Activated naive CD8-positive, alpha-beta T cell treated with anti-CD3 and anti-CD28 coated beads, Interleukin-2, amount 50 U/mL, for 24 hours (primary cell): ENCODE results near the gene NT5DC2.
A peak's percentile ranks its signal among the peaks of the same experiment; 100 is the strongest.

Source experiments
- ATAC-seq: fragments of 150-1000 bp; cut with Tn5 transposase; one replicate; pipeline ENCODE4 v1.10.0; 2021
- DNase-seq: peaks from one replicate; pipeline ENCODE4 v3.0.0; 2021
- H3K27ac Mint-ChIP-seq: one replicate; pipeline ENCODE4 v1.8.0; 2021; ENCODE audit warnings: mild to moderate bottlenecking, mixed read lengths
- H3K27me3 Mint-ChIP-seq: one replicate; pipeline ENCODE4 v1.8.0; 2021; ENCODE audit warnings: mixed read lengths
- H3K36me3 Mint-ChIP-seq: one replicate; pipeline ENCODE4 v1.8.0; 2021; ENCODE audit warnings: low read depth, mixed read lengths
- H3K4me1 Mint-ChIP-seq: one replicate; pipeline ENCODE4 v1.8.0; 2021; ENCODE audit warnings: mixed read lengths
- H3K4me3 Mint-ChIP-seq: one replicate; pipeline ENCODE4 v1.8.0; 2021; ENCODE audit warnings: mild to moderate bottlenecking, moderate library complexity, mixed read lengths
- H3K9me3 Mint-ChIP-seq: one replicate; pipeline ENCODE4 v1.8.0; 2021; ENCODE audit warnings: mixed read lengths

NT5DC2 gene

DNA sequence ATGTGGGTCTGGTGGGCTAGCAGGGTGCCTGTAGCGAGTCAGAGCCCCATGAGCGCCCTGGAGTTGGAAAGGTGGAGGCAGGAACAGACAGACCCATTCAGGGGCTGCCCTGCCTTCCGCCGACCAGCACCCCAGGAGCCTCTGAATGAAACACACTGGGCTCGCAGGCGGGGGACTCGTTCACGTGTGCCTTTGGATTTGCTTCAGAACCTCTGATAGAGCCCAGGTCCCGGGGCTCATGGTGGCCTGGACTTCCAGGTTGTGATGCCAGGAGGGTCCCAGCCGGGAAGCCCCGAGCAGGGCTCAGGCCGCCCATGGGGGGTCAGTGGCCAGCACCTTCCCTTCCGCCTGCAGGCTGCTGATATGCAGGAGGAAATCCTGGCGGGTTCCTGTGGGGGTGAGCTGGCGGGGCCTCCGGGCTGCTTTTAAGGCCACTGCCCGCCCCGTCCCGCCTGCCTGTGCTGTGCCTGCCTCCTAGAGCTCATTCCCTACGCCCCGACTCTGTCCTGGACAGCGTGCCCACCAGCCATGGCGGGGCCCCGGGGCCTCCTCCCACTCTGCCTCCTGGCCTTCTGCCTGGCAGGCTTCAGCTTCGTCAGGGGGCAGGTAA, 38.7 kb downstream of the NT5DC2 start, which contains the start of gene STAB1:
Gene STAB1 (plus strand): TSS at position 453 of the 610 bp plus-strand sequence. CDS start 76 bp downstream, at position 529.
- H3K27me3 Mint-ChIP-seq = no peaks in the 10 kb centered on the region
- DNase-seq = no peak
- H3K36me3 Mint-ChIP-seq = peaks cover 5% of the 10 kb centered on the region
- no peak within 1 kb of the TSS for H3K4me3 Mint-ChIP-seq
- peak within 1 kb of the TSS; percentile 39 for H3K27ac Mint-ChIP-seq
- ATAC-seq = no peak
- peaks cover 6% of the 10 kb centered on the region for H3K4me1 Mint-ChIP-seq
- no peaks in the 10 kb centered on the region for H3K9me3 Mint-ChIP-seq

DNA sequence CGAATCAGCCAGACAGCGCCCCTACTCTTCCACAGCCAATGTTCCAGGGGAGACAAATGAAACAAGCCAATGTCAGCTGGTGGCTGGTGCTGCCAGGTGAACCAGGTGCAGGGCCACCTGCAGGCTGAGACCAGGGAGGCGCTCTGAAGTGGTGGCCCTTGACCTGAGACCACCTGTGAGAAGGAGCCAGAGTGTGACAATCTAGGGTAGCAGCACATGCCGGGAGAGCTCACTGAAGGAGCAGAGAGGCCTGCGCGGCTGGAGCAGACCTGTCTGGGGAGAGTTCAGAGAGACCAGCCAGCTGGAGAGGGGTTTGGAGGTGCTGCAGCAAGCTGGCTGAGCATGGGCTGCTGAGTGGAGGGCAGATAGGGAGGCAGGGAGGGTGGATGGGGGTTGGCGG, 39.2 kb downstream of the NT5DC2 start:
- Mint-ChIP-seq H3K27me3 (no peaks in the 10 kb centered on the region), H3K4me3 (no peak overlapping the region), H3K27ac (peak overlapping the region; percentile 39), H3K9me3 (no peaks in the 10 kb centered on the region), H3K36me3 (peaks cover 5% of the 10 kb centered on the region), H3K4me1 (peaks cover 6% of the 10 kb centered on the region)
- ATAC-seq (no peak), DNase-seq (no peak)

DNA sequence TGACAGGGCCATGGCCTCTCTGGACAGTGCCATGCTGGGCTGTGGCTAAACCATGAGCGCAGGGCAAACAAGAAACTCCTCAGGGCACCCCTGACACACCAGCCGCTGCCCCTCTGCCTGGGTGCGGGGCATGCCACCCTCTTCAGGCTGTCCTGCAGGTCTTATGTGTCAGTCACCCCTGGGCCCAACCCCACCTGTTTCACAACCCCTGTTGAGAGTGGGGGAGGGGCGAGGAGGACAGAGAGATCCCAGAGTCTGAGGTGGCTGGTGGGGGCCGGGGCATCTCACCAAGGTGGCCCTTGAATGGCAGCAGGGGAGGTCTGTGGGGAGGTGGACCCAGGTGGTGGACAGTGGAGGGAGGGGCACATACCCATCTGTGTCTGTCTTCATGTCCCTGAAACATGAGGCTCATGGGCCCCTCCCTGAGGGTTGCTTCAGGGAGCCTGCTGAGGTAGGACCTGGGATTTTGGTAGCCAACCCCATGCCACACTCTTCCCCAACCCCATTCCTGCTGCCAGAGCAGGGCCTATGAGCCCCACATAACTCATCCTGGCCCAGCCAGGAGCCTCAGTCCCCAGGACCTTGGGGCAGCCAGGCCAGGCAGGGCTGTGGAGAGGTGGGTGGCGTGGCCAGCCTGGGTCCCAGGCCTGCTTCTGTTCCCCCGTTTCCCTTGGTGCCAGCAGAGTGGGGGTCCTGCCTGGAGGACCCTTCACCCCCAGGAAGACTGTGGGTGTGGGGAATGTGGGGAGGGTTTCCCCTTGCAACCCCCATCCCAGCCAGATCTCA, 40.2 kb downstream of the NT5DC2 start:
- no peaks in the 10 kb centered on the region for H3K27me3 Mint-ChIP-seq
- H3K4me1 Mint-ChIP-seq = peaks cover 4% of the 10 kb centered on the region
- H3K4me3 Mint-ChIP-seq = no peak overlapping the region
- DNase-seq (no peak), ATAC-seq (peak; percentile 13)
- no peak overlapping the region for H3K27ac Mint-ChIP-seq
- H3K9me3 Mint-ChIP-seq = no peaks in the 10 kb centered on the region
- peaks cover 5% of the 10 kb centered on the region for H3K36me3 Mint-ChIP-seq

DNA sequence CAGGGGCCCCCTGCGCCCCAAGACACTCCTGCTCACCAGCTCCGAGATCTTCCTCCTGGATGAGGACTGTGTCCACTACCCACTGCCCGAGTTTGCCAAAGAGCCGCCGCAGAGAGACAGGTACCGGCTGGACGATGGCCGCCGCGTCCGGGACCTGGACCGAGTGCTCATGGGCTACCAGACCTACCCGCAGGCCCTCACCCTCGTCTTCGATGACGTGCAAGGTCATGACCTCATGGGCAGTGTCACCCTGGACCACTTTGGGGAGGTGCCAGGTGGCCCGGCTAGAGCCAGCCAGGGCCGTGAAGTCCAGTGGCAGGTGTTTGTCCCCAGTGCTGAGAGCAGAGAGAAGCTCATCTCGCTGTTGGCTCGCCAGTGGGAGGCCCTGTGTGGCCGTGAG, 41.6 kb downstream of the NT5DC2 start:
- Mint-ChIP-seq H3K27me3 (no peaks in the 10 kb centered on the region), H3K36me3 (peaks cover 8% of the 10 kb centered on the region), H3K27ac (no peak overlapping the region), H3K4me3 (no peak overlapping the region), H3K4me1 (no peaks in the 10 kb centered on the region), H3K9me3 (no peaks in the 10 kb centered on the region)
- no peak for ATAC-seq
- no peak for DNase-seq

DNA sequence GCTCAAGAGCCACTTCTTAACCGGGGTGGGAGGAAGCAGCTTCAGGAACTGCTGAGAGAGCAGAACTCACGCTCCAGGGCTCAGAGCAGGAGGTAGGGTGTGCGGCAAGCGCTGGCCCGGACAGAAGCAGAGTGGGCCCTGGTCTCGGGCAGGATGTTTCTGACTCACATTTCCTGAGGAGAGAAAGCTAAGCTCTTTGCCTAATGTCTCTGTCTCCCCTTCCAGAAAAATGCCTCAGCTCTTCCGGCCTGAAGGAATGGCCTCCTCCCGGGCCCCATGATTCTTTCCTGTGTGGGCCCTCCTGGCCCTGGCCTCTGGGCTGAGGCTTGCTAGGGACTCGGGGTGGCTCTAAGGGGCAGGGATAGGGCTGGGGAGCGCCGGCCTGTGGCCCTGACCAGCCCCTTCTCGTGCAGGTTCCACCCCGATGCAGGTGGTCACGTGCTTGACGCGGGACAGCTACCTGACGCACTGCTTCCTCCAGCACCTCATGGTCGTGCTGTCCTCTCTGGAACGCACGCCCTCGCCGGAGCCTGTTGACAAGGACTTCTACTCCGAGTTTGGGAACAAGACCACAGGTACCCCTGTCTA, 42.6 kb downstream of the NT5DC2 start:
- H3K4me3 Mint-ChIP-seq = no peak overlapping the region
- H3K36me3 Mint-ChIP-seq = peaks cover 8% of the 10 kb centered on the region
- H3K27me3 Mint-ChIP-seq = no peaks in the 10 kb centered on the region
- H3K9me3 Mint-ChIP-seq = no peaks in the 10 kb centered on the region
- no peak overlapping the region for H3K27ac Mint-ChIP-seq
- DNase-seq = no peak
- no peaks in the 10 kb centered on the region for H3K4me1 Mint-ChIP-seq
- no peak for ATAC-seq

DNA sequence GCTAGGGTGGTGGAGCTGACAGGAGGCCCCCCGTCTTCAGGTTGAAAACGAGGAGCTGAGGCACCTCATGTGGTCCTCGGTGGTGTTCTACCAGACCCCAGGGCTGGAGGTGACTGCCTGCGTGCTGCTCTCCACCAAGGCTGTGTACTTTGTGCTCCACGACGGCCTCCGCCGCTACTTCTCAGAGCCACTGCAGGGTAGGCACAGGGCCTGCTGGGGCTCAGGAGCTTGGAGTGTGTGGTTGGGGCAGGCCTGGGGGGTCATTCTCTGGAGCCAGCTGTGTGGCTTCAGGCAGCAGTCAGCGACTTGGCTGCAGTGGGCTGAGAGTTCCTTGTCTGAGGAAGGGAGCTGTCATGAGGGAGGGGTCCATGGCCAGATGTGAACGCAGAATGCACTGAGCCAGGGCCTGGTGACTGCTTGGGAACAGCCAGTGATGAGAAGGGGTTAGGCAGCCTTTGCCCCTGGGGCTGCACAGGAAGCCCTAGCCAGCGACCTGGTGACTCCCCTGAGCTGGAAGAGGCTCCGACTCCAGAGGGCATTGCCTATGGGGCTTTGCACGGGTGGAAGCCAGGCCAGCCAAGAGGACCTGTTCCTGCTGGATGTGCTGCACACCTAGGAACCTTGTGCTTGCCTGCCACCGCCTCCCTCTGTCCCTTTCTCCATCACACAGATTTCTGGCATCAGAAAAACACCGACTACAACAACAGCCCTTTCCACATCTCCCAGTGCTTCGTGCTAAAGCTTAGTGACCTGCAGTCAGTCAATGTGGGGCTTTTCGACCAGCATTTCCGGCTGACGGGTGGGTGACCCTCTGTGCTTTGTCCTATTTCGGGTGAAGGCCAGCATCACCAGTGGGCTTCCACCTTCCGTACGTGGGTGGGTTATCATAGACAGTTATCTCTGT, 43.4 kb downstream of the NT5DC2 start:
- Mint-ChIP-seq H3K4me1 (no peaks in the 10 kb centered on the region), H3K9me3 (no peaks in the 10 kb centered on the region), H3K4me3 (no peak overlapping the region), H3K27me3 (no peaks in the 10 kb centered on the region), H3K36me3 (peaks cover 14% of the 10 kb centered on the region), H3K27ac (no peak overlapping the region)
- DNase-seq = no peak
- no peak for ATAC-seq

DNA sequence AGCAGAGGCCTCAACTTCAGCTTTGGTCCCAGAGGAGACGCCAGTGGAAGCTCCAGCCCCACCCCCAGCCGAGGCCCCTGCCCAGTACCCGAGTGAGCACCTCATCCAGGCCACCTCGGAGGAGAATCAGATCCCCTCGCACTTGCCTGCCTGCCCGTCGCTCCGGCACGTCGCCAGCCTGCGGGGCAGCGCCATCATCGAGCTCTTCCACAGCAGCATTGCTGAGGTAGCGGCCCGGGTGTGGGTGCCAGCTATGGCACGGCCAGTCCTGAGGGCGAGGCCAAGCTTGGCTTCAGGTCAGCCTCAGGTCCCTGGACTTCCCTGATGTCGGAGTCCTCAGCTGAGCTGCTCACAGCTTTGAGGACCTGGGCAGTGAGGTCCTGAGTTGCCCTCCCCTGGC, 44.2 kb downstream of the NT5DC2 start:
- Mint-ChIP-seq H3K27ac (no peak overlapping the region), H3K4me1 (no peaks in the 10 kb centered on the region), H3K27me3 (no peaks in the 10 kb centered on the region), H3K36me3 (peaks cover 14% of the 10 kb centered on the region), H3K9me3 (no peaks in the 10 kb centered on the region), H3K4me3 (no peak overlapping the region)
- DNase-seq (no peak), ATAC-seq (no peak)

DNA sequence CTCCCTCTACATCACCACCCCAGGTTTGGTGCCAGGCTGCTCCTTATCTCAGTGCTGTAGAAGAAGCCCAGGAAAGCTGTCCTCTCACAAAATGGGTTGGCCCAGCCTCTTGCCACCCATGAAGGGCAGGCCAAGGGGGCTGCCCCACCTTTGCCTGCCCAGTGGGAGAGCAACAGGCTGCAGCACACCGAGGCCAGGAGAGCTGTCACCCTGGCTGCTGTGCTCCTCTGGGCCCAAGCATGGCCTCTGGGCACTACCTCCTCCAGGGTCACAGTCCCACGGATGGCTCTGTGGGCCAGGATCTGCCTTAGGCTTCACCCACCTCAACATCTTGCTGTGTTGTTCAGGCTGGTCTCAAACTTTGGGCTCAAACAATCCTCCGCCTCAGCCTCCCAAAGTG, 44.9 kb downstream of the NT5DC2 start:
- H3K36me3 Mint-ChIP-seq = peaks cover 17% of the 10 kb centered on the region
- H3K9me3 Mint-ChIP-seq = no peaks in the 10 kb centered on the region
- no peaks in the 10 kb centered on the region for H3K27me3 Mint-ChIP-seq
- H3K27ac Mint-ChIP-seq = no peak overlapping the region
- no peak for DNase-seq
- no peak for ATAC-seq
- no peaks in the 10 kb centered on the region for H3K4me1 Mint-ChIP-seq
- H3K4me3 Mint-ChIP-seq = no peak overlapping the region

DNA sequence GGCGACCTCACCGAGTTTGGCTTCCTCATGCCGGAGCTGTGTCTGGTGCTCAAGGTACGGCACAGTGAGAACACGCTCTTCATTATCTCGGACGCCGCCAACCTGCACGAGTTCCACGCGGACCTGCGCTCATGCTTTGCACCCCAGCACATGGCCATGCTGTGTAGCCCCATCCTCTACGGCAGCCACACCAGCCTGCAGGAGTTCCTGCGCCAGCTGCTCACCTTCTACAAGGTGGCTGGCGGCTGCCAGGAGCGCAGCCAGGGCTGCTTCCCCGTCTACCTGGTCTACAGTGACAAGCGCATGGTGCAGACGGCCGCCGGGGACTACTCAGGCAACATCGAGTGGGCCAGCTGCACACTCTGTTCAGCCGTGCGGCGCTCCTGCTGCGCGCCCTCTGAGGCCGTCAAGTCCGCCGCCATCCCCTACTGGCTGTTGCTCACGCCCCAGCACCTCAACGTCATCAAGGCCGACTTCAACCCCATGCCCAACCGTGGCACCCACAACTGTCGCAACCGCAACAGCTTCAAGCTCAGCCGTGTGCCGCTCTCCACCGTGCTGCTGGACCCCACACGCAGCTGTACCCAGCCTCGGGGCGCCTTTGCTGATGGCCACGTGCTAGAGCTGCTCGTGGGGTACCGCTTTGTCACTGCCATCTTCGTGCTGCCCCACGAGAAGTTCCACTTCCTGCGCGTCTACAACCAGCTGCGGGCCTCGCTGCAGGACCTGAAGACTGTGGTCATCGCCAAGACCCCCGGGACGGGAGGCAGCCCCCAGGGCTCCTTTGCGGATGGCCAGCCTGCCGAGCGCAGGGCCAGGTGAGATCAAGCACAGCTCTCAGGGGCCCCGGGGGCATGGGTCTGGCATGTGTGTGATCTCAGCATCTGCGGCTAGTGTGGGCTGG, 45.6 kb downstream of the NT5DC2 start:
- Mint-ChIP-seq H3K4me1 (no peaks in the 10 kb centered on the region), H3K27ac (no peak overlapping the region), H3K36me3 (peaks cover 18% of the 10 kb centered on the region), H3K27me3 (no peaks in the 10 kb centered on the region), H3K4me3 (no peak overlapping the region), H3K9me3 (no peaks in the 10 kb centered on the region)
- DNase-seq (no peak), ATAC-seq (no peak)

DNA sequence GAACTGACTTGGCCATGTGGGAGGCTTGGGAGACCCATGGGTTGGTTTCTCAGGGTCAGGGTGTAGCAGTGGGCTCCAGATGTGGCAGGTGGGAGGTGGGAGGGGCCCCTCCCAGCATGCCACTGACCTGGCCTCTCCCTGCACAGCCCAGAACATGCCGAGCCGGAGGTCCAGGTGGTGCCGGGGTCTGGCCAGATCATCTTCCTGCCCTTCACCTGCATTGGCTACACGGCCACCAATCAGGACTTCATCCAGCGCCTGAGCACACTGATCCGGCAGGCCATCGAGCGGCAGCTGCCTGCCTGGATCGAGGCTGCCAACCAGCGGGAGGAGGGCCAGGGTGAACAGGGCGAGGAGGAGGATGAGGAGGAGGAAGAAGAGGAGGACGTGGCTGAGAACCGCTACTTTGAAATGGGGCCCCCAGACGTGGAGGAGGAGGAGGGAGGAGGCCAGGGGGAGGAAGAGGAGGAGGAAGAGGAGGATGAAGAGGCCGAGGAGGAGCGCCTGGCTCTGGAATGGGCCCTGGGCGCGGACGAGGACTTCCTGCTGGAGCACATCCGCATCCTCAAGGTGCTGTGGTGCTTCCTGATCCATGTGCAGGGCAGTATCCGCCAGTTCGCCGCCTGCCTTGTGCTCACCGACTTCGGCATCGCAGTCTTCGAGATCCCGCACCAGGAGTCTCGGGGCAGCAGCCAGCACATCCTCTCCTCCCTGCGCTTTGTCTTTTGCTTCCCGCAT, 46.4 kb downstream of the NT5DC2 start:
- H3K36me3 Mint-ChIP-seq = peaks cover 13% of the 10 kb centered on the region
- no peaks in the 10 kb centered on the region for H3K4me1 Mint-ChIP-seq
- no peaks in the 10 kb centered on the region for H3K9me3 Mint-ChIP-seq
- no peaks in the 10 kb centered on the region for H3K27me3 Mint-ChIP-seq
- no peak overlapping the region for H3K27ac Mint-ChIP-seq
- ATAC-seq = no peak
- no peak for DNase-seq
- H3K4me3 Mint-ChIP-seq = no peak overlapping the region

DNA sequence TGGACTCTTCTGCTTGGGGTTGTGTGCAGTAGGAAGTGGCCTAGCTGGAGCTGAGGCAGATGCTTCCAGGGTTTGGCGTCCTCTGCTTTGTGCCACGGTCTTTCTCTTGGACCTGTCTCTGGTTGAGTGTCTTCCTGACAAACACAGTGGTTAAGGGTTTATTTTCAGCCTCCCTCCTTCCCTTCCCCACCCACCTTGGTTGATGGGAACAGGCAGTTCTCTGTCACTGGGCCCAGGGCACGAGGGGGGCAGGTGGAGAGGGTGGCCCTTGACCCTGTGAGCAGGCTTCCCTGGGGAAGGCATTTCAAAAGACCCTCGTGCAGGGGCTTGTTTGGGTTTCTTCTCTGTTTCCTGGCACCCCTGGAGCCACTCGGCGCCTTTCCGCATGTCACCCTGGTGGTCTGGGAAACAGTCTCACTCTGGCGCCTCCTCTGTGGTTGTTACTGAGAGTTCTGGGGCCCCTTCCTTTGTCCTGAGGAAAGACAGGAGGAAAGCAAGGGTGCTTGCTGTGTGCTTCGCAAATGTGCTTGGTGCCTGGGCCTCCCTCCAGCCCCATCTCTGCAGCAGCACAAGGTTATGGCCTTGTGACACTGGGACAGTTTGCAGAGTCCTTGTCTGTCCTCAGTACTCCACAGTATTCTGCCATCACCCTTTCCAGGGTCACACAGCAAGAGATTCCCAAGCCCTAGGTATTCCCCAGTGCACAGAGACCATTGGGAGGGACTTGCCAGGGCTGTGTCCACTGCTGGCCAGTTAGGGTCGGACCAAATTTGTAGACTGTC, 48.8 kb downstream of the NT5DC2 start:
- Mint-ChIP-seq H3K4me3 (no peak overlapping the region), H3K9me3 (no peaks in the 10 kb centered on the region), H3K27ac (no peak overlapping the region), H3K36me3 (peaks cover 19% of the 10 kb centered on the region), H3K4me1 (no peaks in the 10 kb centered on the region), H3K27me3 (no peaks in the 10 kb centered on the region)
- ATAC-seq = no peak
- no peak for DNase-seq

DNA sequence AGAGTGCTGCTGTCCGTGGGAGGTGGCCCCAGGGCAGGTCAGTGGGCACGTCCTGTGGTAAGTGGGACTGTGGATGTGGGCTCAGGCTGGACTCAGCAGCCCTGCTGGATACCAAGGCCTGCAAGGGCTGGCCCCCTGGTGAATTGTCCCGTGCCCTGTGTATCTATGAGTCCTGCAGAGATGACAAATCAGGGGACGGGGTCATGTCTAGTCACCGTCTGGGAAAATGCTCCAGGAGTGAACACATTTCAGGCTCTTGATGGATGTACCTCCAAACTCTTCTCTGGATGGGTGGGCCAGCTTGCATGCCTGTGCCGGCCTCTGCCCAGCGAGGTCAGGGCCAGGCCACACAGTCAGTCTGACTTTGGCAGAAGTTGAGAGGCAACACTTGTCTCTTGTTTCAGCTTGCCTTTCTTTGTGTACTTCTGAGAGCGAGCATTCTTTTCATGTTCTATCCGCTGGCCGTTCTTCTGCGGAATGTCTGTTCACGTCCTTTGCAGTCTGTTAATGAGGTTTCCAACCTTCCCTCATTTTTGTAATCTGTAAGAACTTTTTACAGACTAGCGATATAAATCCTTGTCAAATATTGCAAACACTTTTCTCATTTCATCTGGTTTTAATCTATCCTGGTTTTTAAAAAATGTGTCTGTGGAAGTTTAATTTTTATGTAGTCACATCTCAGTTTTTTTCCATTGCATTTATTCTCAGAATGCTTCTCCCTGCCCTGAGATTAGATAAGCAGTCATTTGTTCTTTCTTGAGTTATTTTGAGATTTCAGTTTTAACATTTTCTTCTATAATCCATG, 49.9 kb downstream of the NT5DC2 start:
- no peak overlapping the region for H3K4me3 Mint-ChIP-seq
- H3K27me3 Mint-ChIP-seq = no peaks in the 10 kb centered on the region
- no peak overlapping the region for H3K27ac Mint-ChIP-seq
- DNase-seq (no peak), ATAC-seq (no peak)
- no peaks in the 10 kb centered on the region for H3K4me1 Mint-ChIP-seq
- peaks cover 26% of the 10 kb centered on the region for H3K36me3 Mint-ChIP-seq
- H3K9me3 Mint-ChIP-seq = no peaks in the 10 kb centered on the region
